ENCODE results near the gene HAS3. TPM values are rescaled to one million over a fixed set of nuclear protein-coding genes. Genes with fewer than 3 reads are reported as not detected.
A peak's percentile ranks its signal among the peaks of the same experiment; 100 is the strongest.

Gene HAS3
- total RNA-seq, 2 donors from 2014 or later: 1.8 to 2.7 TPM

GRCh38 chr16:69093974-69094373, 11.5 kb upstream of the HAS3 start:
- no peak for DNase-seq (ENCODE audit: low spot score)
- Histone ChIP-seq H3K27ac (no peak overlapping the region), H3K4me1 (ENCODE audit: control insufficient read depth in 1 of 2, low read depth in 2 of 2) (no peaks in the 10 kb centered on the region), H3K27me3 (replicated peaks; ENCODE audit: insufficient read depth) (no peaks in the 10 kb centered on the region), H3K36me3 (no peaks in the 10 kb centered on the region), H3K4me3 (no peak overlapping the region), H3K9me3 (no peaks in the 10 kb centered on the region)
- TF ChIP-seq CTCF (IDR thresholded peaks at IDR 0.05): no peak
- ATAC-seq (ENCODE audit: insufficient number of reproducible peaks, low FRiP score, low read depth): no peak

- no peak for DNase-seq (ENCODE audit: low spot score)
- H3K9me3 ChIP-seq: no peaks in the 10 kb centered on the region
- no peaks in the 10 kb centered on the region for H3K36me3 ChIP-seq
- H3K27ac ChIP-seq: no peak overlapping the region
- TF ChIP-seq CTCF (IDR thresholded peaks at IDR 0.05): no peak
- H3K27me3 ChIP-seq (replicated peaks; ENCODE audit: insufficient read depth): no peaks in the 10 kb centered on the region
- no peaks in the 10 kb centered on the region for H3K4me1 ChIP-seq (ENCODE audit: control insufficient read depth in 1 of 2, low read depth in 2 of 2)
- no peak for ATAC-seq (ENCODE audit: insufficient number of reproducible peaks, low FRiP score, low read depth)
- no peak overlapping the region for H3K4me3 ChIP-seq
These were observed 11.0 kb upstream of the HAS3 start for GRCh38 chr16:69094501-69094900.

GRCh38 chr16:69095193-69095592, 10.3 kb upstream of the HAS3 start:
- Histone ChIP-seq H3K27me3 (replicated peaks; ENCODE audit: insufficient read depth) (no peaks in the 10 kb centered on the region), H3K9me3 (no peaks in the 10 kb centered on the region), H3K4me1 (ENCODE audit: control insufficient read depth in 1 of 2, low read depth in 2 of 2) (no peaks in the 10 kb centered on the region), H3K36me3 (no peaks in the 10 kb centered on the region), H3K27ac (no peak overlapping the region), H3K4me3 (no peak overlapping the region)
- ATAC-seq (ENCODE audit: insufficient number of reproducible peaks, low FRiP score, low read depth): no peak
- DNase-seq (ENCODE audit: low spot score): no peak
- TF ChIP-seq CTCF (IDR thresholded peaks at IDR 0.05): no peak

GRCh38 chr16:69100071-69100691, 5.3 kb upstream of the HAS3 start:
- H3K4me1 ChIP-seq (ENCODE audit: control insufficient read depth in 1 of 2, low read depth in 2 of 2): peaks cover 1% of the 10 kb centered on the region in 2 donors
- TF ChIP-seq CTCF (IDR thresholded peaks at IDR 0.05): no peak
- DNase-seq (ENCODE audit: low spot score) (no peak), ATAC-seq (ENCODE audit: insufficient number of reproducible peaks, low FRiP score, low read depth) (no peak)
- no peaks in the 10 kb centered on the region for H3K9me3 ChIP-seq
- H3K27ac ChIP-seq: no peak overlapping the region
- H3K27me3 ChIP-seq (replicated peaks; ENCODE audit: insufficient read depth): no peaks in the 10 kb centered on the region
- no peaks in the 10 kb centered on the region for H3K36me3 ChIP-seq
- H3K4me3 ChIP-seq: no peak overlapping the region

GRCh38 chr16:69106491-69107315, 1.2 kb downstream of the HAS3 start:
- TF ChIP-seq CTCF (IDR thresholded peaks at IDR 0.05): no peak
- Histone ChIP-seq H3K36me3 (peaks cover 14% of the 10 kb centered on the region), H3K4me3 (peak overlapping the region; percentile 71), H3K4me1 (ENCODE audit: control insufficient read depth in 1 of 2, low read depth in 2 of 2) (peaks cover 22 to 29% of the 10 kb centered on the region in 2 donors), H3K9me3 (no peaks in the 10 kb centered on the region), H3K27me3 (replicated peaks; ENCODE audit: insufficient read depth) (no peaks in the 10 kb centered on the region), H3K27ac (no peak overlapping the region)
- DNase-seq (ENCODE audit: low spot score) (no peak), ATAC-seq (ENCODE audit: insufficient number of reproducible peaks, low FRiP score, low read depth) (no peak)

Data from thoracic aorta (tissue), 2 donors.